Parathyroid adenoma (tissue), 2 donors: ENCODE measurements around the gene ITGB3.
A peak's percentile ranks its signal among the peaks of the same experiment; 100 is the strongest.
"Not testable (repeated sequence)": the region's sequence is repeated elsewhere in the genome, so short reads cannot be mapped to it uniquely, and the experiment has no call there.

Experiments used
- H2AFZ ChIP-seq: fragments of 300-600 bp; sonication (generic); one replicate; pipeline ENCODE4 v1.7.0; 2017; ENCODE audit warnings: antibody characterized with exemption, mild to moderate bottlenecking
- H3K27ac ChIP-seq: fragments of 300-600 bp; sonication (generic); one replicate; pipeline ENCODE4 v1.7.0; 2017
- H3K27me3 ChIP-seq: fragments of 300-600 bp; sonication (generic); one replicate; pipeline ENCODE4 v1.7.0; 2017; ENCODE audit warnings: low read length; ENCODE audit not compliant: control insufficient read depth, insufficient read depth
- H3K36me3 ChIP-seq: fragments of 300-600 bp; sonication (generic); one replicate; pipeline ENCODE4 v1.7.0; 2017; ENCODE audit warnings: low read length; ENCODE audit not compliant: control insufficient read depth, insufficient read depth
- H3K4me1 ChIP-seq: fragments of 300-600 bp; sonication (generic); one replicate; pipeline ENCODE4 v1.7.0; 2017; ENCODE audit warnings: control low read depth
- H3K4me2 ChIP-seq: fragments of 300-600 bp; sonication (generic); one replicate; pipeline ENCODE4 v1.7.0; 2017; ENCODE audit warnings: low read length
- H3K4me3 ChIP-seq: fragments of 300-600 bp; sonication (generic); one replicate; pipeline ENCODE4 v1.7.0; 2017; ENCODE audit warnings: low read depth, low read length
- H3K79me2 ChIP-seq: fragments of 300-600 bp; sonication (generic); one replicate; pipeline ENCODE4 v1.7.0; 2017; ENCODE audit warnings: control low read depth
- H3K9ac ChIP-seq: fragments of 300-600 bp; sonication (generic); one replicate; pipeline ENCODE4 v1.7.0; 2017; ENCODE audit warnings: mild to moderate bottlenecking
- H3K9me3 ChIP-seq: fragments of 300-600 bp; sonication (generic); one replicate; pipeline ENCODE4 v1.7.0; 2017; ENCODE audit warnings: low read length; ENCODE audit not compliant: control insufficient read depth
- TF ChIP-seq, protein P1 (sequence below): fragments of 300-600 bp; sonication (generic); IDR thresholded peaks from one replicate; pipeline ENCODE4 v1.7.0; 2017; ENCODE audit warnings: antibody characterized with exemption, mild to moderate bottlenecking
- donor health status: primary hyperparathyroidism.

The ITGB3 gene

DNA sequence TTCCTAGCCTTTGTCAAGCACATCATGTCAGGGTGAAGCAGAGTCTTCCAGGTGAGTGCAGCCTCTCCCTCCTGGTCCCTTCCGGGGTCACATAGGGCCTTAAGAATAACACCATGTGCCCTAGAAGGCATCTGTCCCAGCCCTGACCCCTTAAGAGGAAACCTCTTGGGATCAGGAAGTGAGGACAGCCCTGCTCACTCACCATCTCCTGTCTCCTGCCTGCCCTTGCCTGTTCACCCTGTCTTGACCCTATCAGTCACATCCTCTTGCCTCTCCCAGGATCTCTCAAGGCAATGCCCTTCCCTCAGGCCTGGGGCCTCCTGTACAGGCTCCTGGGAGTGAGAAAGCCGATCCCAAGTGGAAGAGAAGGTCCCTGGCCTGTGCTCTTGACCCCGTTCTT is 30.6 kb upstream of the ITGB3 start:
- peak overlapping the region; percentile 31 for H3K27ac ChIP-seq
- no peaks in the 10 kb centered on the region for H3K4me1 ChIP-seq

DNA sequence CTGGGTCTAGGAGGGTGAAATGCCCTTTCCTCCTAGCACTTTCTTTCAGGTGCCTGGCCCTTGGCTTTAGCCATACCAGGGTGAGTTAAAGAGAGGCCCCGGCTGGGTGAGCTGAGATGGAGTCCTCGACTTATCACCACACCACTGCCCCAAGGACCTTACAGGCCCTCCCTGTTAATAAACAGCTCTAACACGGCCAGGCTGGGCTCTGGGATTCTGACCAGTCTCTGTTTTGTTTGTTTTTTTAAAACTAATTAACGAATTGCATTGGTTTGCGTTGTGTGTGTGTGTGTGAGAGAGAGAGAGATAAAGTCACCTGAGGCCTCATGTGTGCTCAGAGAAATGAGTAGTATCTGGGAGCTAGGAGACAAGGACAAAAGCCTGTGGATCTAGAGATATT is 30.2 kb upstream of the ITGB3 start:
- no peaks in the 10 kb centered on the region for H3K36me3 ChIP-seq
- peak overlapping the region; percentile 31 for H3K27ac ChIP-seq
- no peak overlapping the region for H3K4me3 ChIP-seq
- H3K27me3 ChIP-seq = no peaks in the 10 kb centered on the region
- no peaks in the 10 kb centered on the region for H3K79me2 ChIP-seq
- H3K9ac ChIP-seq = no peak overlapping the region
- H3K9me3 ChIP-seq = no peaks in the 10 kb centered on the region
- H3K4me2 ChIP-seq = no peak overlapping the region
- TF ChIP-seq, protein P1, sequence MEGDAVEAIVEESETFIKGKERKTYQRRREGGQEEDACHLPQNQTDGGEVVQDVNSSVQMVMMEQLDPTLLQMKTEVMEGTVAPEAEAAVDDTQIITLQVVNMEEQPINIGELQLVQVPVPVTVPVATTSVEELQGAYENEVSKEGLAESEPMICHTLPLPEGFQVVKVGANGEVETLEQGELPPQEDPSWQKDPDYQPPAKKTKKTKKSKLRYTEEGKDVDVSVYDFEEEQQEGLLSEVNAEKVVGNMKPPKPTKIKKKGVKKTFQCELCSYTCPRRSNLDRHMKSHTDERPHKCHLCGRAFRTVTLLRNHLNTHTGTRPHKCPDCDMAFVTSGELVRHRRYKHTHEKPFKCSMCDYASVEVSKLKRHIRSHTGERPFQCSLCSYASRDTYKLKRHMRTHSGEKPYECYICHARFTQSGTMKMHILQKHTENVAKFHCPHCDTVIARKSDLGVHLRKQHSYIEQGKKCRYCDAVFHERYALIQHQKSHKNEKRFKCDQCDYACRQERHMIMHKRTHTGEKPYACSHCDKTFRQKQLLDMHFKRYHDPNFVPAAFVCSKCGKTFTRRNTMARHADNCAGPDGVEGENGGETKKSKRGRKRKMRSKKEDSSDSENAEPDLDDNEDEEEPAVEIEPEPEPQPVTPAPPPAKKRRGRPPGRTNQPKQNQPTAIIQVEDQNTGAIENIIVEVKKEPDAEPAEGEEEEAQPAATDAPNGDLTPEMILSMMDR = no peak
- no peaks in the 10 kb centered on the region for H3K4me1 ChIP-seq
- no peak overlapping the region for H2AFZ ChIP-seq

More for the DNA sequence above, 30.6 kb upstream of the ITGB3 start:
- H2AFZ ChIP-seq = no peak overlapping the region
- H3K4me2 ChIP-seq = no peak overlapping the region
- H3K9ac ChIP-seq = no peak overlapping the region
- H3K4me3 ChIP-seq = no peak overlapping the region
- TF ChIP-seq, protein P1 = no peak
- H3K27me3 ChIP-seq = no peaks in the 10 kb centered on the region
- H3K36me3 ChIP-seq = no peaks in the 10 kb centered on the region
- no peaks in the 10 kb centered on the region for H3K79me2 ChIP-seq
- H3K9me3 ChIP-seq = no peaks in the 10 kb centered on the region

DNA sequence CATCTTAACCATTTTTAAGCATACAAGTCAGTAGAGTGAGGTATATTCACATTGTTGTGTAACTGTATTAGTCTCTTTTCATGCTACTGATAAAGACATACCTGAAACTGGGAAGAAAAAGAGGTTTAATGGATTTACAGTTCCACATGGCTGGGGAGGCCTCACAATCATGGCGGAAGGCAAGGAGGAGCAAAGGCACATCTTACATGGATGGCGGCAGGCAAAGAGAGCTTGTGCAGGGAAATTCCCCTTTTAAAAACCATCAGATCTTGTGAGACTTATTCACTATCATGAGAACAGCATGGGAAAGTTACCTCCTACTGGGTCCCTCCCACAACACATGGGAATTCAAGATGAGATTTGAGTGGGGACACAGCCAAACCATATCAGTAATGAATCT is 29.6 kb upstream of the ITGB3 start:
- H3K27me3 ChIP-seq, H3K36me3 ChIP-seq, H3K9me3 ChIP-seq, H3K27ac ChIP-seq, H3K4me3 ChIP-seq, H3K4me1 ChIP-seq, H2AFZ ChIP-seq, H3K9ac ChIP-seq, H3K79me2 ChIP-seq, H3K4me2 ChIP-seq: not testable (repeated sequence)

DNA sequence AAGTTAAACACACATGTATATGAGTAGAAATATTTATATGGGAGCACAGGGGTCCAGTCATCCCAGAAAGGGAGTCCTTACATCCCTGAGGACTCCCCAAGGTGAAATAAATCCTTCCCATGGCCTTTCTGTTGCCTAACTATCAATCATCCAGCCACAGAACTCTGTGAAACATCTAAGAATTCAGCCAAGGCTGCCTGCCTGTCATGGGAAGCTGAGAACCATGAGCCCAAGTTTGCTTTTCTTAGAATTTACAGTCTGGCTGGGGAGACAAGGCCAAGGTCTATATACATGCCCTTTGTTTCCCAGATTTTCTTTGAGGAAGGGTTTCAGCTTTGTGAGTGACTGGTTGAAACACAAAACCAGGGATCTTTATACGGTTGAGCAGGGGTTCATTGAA is 28.7 kb upstream of the ITGB3 start:
- peaks cover 3% of the 10 kb centered on the region for H3K4me1 ChIP-seq
- peak overlapping the region; percentile 52 for H2AFZ ChIP-seq
- no peak overlapping the region for H3K4me3 ChIP-seq
- no peak overlapping the region for H3K9ac ChIP-seq
- H3K36me3 ChIP-seq = no peaks in the 10 kb centered on the region
- H3K27me3 ChIP-seq = no peaks in the 10 kb centered on the region
- H3K4me2 ChIP-seq = no peak overlapping the region
- TF ChIP-seq, protein P1 = no peak
- H3K9me3 ChIP-seq = no peaks in the 10 kb centered on the region
- H3K27ac ChIP-seq = peak overlapping the region; percentile 67
- H3K79me2 ChIP-seq = no peaks in the 10 kb centered on the region

DNA sequence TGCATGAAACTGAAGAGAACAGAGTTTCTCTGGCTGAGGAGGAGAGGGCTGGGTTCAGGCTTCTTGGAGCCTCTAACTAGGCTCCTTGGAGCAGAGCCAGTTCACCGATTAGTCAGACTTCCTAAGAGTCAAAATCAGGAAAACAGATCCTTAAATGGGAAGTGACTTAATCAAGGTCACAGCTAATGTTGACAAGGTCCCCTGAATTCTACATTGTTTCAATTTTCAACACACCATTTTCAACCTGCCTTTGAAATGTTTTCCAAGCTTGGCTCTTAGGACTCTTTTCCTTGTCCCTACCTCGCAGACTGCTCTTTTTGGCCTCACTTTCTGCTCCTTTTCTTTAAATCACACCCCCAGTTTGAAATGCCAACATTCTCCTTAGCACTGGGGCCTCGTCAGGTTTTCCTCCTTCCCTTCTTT is 28.2 kb upstream of the ITGB3 start:
- H3K4me3 ChIP-seq = no peak overlapping the region
- H2AFZ ChIP-seq = peak overlapping the region; percentile 52
- TF ChIP-seq, protein P1 = no peak
- H3K4me1 ChIP-seq = peaks cover 6% of the 10 kb centered on the region
- peak overlapping the region; percentile 67 for H3K27ac ChIP-seq
- no peaks in the 10 kb centered on the region for H3K27me3 ChIP-seq
- no peaks in the 10 kb centered on the region for H3K9me3 ChIP-seq
- no peaks in the 10 kb centered on the region for H3K36me3 ChIP-seq
- H3K79me2 ChIP-seq = no peaks in the 10 kb centered on the region
- H3K4me2 ChIP-seq = no peak overlapping the region
- H3K9ac ChIP-seq = no peak overlapping the region
